Panc1 (cell line): ENCODE measurements around the gene C3orf70. TPM values are rescaled to one million over a fixed set of nuclear protein-coding genes. Genes with fewer than 3 reads are reported as not detected.

Experiments
- ATAC-seq: fragments of 200-7000 bp; cut with Tn5 transposase; 2 replicates; pipeline ENCODE4 v1.9.1; 2020; ENCODE audit warnings: mild to moderate bottlenecking, moderate library complexity
- BruUV-seq: library from RNA; stranded (reverse); fragments of 400-500 nt; replicated peaks from 2 replicates; lab custom pipeline; 2021; lab: Mats Ljungman, UMichigan
- CTCF ChIA-PET: fragments of 300-600 bp; sonication (Branson Sonifier 250); formaldehyde crosslinking; loops from one replicate; lab custom pipeline; 2022; ENCODE audit warnings: antibody characterized with exemption; lab: Charles Lee
- POLR2A ChIA-PET: fragments of 300-600 bp; sonication (Branson Sonifier 250); formaldehyde crosslinking; loops from one replicate; lab custom pipeline; 2022; ENCODE audit warnings: antibody characterized with exemption; lab: Charles Lee
- DNase-seq: peaks from one replicate; pipeline ENCODE4 v3.0.0-alpha.2; 2010; ENCODE audit warnings: low read depth, low spot score
- H3K27ac ChIP-seq: 2 replicates; pipeline ENCODE4 v1.5.1; 2011; ENCODE audit warnings: mild to moderate bottlenecking, low read length, inconsistent platforms
- H3K27me3 ChIP-seq: fragments of 200-500 bp; sonication (Bioruptor generic); 2 replicates; pipeline ENCODE4 v1.6.0; 2014; ENCODE audit warnings: low read length, inconsistent platforms; ENCODE audit not compliant: control insufficient read depth, insufficient read depth
- H3K36me3 ChIP-seq: fragments of 200-500 bp; sonication (Bioruptor generic); 2 replicates; pipeline ENCODE4 v1.5.1; 2014; ENCODE audit warnings: inconsistent platforms, mild to moderate bottlenecking, low read length, moderate library complexity; ENCODE audit not compliant: control insufficient read depth, insufficient read depth
- H3K4me1 ChIP-seq: 2 replicates; pipeline ENCODE4 v1.5.1; 2011; ENCODE audit warnings: inconsistent platforms, mild to moderate bottlenecking, low read length, moderate library complexity; ENCODE audit not compliant: control insufficient read depth, insufficient read depth
- H3K4me3 ChIP-seq, 2 experiments: 2 replicates each; pipeline ENCODE4 v1.5.1; 2011 to 2012; ENCODE audit warnings: low read depth in 2 of 2, low read length in 2 of 2, mild to moderate bottlenecking in 2 of 2, inconsistent platforms in 1 of 2, moderate library complexity in 1 of 2
- H3K9me3 ChIP-seq: fragments of 200-500 bp; sonication (Bioruptor generic); 2 replicates; pipeline ENCODE4 v1.5.1; 2014; ENCODE audit warnings: low read depth, mild to moderate bottlenecking, inconsistent platforms, low read length, moderate library complexity; ENCODE audit not compliant: control insufficient read depth, insufficient read depth
- POLR2AphosphoS5 ChIP-seq: IDR thresholded peaks from 2 replicates; pipeline ENCODE4 v1.6.1; 2012; ENCODE audit warnings: mild to moderate bottlenecking, low read depth, low read length, moderate library complexity
- SIN3A ChIP-seq: IDR thresholded peaks from 2 replicates; pipeline ENCODE4 v1.6.1; 2012; ENCODE audit warnings: low read depth, mild to moderate bottlenecking, low read length, moderate library complexity, borderline replicate concordance; ENCODE audit not compliant: insufficient read depth
- TCF7L2 ChIP-seq: IDR thresholded peaks from 2 replicates; pipeline ENCODE4 v1.6.1; 2011; ENCODE audit warnings: mild to moderate bottlenecking, low read depth, low read length, inconsistent platforms
- in situ Hi-C: cut with HindIII; loops from 2 replicates; pipeline ENCODE4 v1.10.0; 2016; ENCODE audit warnings: low sequenced_read_pairs, low pct_unique_long_range_greater_than_20kb
- intact Hi-C: fragments of 100-400 bp; cut with micrococcal nuclease; formaldehyde crosslinking; loops from one replicate; pipeline ENCODE4 v1.10.0; 2022; ENCODE audit not compliant: unreplicated experiment
- total RNA-seq: library from RNA; stranded (reverse); gene quantifications from one replicate; pipeline ENCODE4 v1.2.1, GENCODE V29; 2021; ENCODE audit not compliant: unreplicated experiment
- TF ChIP-seq, protein P1 (sequence below): fragments of 450-650 bp; IDR thresholded peaks from 2 replicates; pipeline ENCODE4 v1.5.1; 2017; ENCODE audit warnings: mild to moderate bottlenecking
- TF ChIP-seq, protein P2 (sequence below), 2 experiments: IDR thresholded peaks; 2 replicates each; pipeline ENCODE4 v1.6.1; 2011 to 2012; ENCODE audit warnings: low read depth in 2 of 2, control low read depth in 1 of 2, low read length in 1 of 2, mild to moderate bottlenecking in 1 of 2, moderate library complexity in 1 of 2; ENCODE audit not compliant: insufficient read depth in 1 of 2

C3orf70 gene
- total RNA-seq, 1 experiment from 2014 or later = 0.10 TPM

DNA sequence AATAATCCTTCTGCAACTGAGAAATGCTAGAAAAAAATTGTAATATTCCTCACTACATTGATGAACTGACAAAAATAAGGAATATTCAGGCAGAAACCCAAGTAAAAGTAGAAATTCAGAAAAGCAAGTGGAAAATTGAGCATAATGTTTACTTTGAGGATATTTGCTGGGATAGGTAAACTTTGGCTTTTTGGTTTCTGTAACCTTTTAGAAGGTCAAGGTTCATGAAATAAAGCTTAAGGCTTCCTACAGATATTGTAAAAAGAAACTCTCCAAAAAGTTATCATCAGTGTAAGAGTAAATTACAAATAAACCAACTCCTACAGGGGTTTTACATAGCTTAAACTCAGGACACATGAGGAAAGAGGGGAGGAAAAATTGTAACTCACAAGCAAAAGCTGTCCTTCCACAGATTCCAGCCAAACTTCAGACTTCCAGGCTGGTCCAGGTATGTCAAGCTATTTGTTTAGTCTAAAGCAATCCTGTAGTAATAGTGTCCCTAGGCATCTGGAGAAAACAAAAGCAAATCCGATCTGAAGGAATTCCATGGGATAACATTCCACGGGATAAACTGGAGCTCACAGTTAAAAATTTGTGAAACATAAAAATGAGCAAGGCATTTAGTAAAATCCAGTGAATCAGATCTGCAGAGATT is 21.1 kb downstream of the C3orf70 start:
- intact Hi-C loops (no loop called here), in situ Hi-C loops (no loop called here)
- no peaks in the 10 kb centered on the region for H3K4me1 ChIP-seq
- TF ChIP-seq, protein P1, sequence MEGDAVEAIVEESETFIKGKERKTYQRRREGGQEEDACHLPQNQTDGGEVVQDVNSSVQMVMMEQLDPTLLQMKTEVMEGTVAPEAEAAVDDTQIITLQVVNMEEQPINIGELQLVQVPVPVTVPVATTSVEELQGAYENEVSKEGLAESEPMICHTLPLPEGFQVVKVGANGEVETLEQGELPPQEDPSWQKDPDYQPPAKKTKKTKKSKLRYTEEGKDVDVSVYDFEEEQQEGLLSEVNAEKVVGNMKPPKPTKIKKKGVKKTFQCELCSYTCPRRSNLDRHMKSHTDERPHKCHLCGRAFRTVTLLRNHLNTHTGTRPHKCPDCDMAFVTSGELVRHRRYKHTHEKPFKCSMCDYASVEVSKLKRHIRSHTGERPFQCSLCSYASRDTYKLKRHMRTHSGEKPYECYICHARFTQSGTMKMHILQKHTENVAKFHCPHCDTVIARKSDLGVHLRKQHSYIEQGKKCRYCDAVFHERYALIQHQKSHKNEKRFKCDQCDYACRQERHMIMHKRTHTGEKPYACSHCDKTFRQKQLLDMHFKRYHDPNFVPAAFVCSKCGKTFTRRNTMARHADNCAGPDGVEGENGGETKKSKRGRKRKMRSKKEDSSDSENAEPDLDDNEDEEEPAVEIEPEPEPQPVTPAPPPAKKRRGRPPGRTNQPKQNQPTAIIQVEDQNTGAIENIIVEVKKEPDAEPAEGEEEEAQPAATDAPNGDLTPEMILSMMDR = no peak
- TF ChIP-seq TCF7L2 = no peak
- TF ChIP-seq, protein P2, sequence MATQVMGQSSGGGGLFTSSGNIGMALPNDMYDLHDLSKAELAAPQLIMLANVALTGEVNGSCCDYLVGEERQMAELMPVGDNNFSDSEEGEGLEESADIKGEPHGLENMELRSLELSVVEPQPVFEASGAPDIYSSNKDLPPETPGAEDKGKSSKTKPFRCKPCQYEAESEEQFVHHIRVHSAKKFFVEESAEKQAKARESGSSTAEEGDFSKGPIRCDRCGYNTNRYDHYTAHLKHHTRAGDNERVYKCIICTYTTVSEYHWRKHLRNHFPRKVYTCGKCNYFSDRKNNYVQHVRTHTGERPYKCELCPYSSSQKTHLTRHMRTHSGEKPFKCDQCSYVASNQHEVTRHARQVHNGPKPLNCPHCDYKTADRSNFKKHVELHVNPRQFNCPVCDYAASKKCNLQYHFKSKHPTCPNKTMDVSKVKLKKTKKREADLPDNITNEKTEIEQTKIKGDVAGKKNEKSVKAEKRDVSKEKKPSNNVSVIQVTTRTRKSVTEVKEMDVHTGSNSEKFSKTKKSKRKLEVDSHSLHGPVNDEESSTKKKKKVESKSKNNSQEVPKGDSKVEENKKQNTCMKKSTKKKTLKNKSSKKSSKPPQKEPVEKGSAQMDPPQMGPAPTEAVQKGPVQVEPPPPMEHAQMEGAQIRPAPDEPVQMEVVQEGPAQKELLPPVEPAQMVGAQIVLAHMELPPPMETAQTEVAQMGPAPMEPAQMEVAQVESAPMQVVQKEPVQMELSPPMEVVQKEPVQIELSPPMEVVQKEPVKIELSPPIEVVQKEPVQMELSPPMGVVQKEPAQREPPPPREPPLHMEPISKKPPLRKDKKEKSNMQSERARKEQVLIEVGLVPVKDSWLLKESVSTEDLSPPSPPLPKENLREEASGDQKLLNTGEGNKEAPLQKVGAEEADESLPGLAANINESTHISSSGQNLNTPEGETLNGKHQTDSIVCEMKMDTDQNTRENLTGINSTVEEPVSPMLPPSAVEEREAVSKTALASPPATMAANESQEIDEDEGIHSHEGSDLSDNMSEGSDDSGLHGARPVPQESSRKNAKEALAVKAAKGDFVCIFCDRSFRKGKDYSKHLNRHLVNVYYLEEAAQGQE (IDR thresholded peaks at IDR 0.05; ENCODE audit: insufficient read depth in 1 of 2, low read depth in 2 of 2, low read length in 1 of 2) = no peak
- TF ChIP-seq SIN3A = no peak
- TF ChIP-seq POLR2AphosphoS5 = no peak
- H3K27ac ChIP-seq = no peak overlapping the region
- H3K36me3 ChIP-seq = no peaks in the 10 kb centered on the region
- H3K9me3 ChIP-seq = no peaks in the 10 kb centered on the region
- ChIA-PET POLR2A (no interaction called here), CTCF (no interaction called here)
- no TSS peak for BruUV-seq
- DNase-seq (no peak), ATAC-seq (no peak)
- no peak overlapping the region for H3K4me3 ChIP-seq
- peaks cover 12% of the 10 kb centered on the region for H3K27me3 ChIP-seq

DNA sequence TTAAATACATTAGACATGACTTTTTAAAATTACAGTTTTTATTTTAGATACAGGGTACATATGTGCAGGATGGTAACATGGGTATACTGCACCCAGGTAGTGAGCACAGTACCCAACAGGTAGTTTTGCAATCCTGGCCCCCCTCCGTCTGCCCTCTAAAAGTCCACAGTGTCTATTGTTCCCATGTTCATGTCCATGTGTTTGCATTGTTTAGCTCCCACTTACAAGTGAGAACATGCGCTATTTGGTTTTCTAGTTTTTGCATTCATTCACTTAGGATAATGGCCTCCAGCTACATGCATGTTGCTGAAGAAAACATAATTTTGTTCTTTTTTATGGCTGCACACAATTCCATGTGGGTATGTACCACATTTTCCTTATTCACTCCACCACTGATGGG is 23.8 kb downstream of the C3orf70 start:
- Histone ChIP-seq H3K9me3 (no peaks in the 10 kb centered on the region), H3K27me3 (peaks cover 12% of the 10 kb centered on the region), H3K27ac (no peak overlapping the region), H3K4me3 (no peak overlapping the region), H3K4me1 (no peaks in the 10 kb centered on the region), H3K36me3 (no peaks in the 10 kb centered on the region)
- no peak for DNase-seq
- TF ChIP-seq TCF7L2 = no peak
- no peak for TF ChIP-seq SIN3A
- TF ChIP-seq, protein P1 = no peak
- TF ChIP-seq, protein P2 (IDR thresholded peaks at IDR 0.05; ENCODE audit: insufficient read depth in 1 of 2, low read depth in 2 of 2, low read length in 1 of 2) = no peak
- TF ChIP-seq POLR2AphosphoS5 = no peak
- intact Hi-C loops = loop anchor here (2.0 kb wide), 1 partner anchor 28 kb away; no protein-coding TSS in a partner anchor
- POLR2A ChIA-PET = interaction anchor here (0.6 kb wide), 1 partner anchor 55 kb away, joined by 7 read pairs; no protein-coding TSS in a partner anchor
- CTCF ChIA-PET = no interaction called here
- no peak for ATAC-seq
- no TSS peak for BruUV-seq
- in situ Hi-C loops = no loop called here
